ENCODE data around the gene NECAB2. TPM values are rescaled to one million over a fixed set of nuclear protein-coding genes. Genes with fewer than 3 reads are reported as not detected.

Gene NECAB2
- 1 to 10 TPM in 1 of 2 donors, not detected in 1; 2.8 TPM for total RNA-seq

DNA sequence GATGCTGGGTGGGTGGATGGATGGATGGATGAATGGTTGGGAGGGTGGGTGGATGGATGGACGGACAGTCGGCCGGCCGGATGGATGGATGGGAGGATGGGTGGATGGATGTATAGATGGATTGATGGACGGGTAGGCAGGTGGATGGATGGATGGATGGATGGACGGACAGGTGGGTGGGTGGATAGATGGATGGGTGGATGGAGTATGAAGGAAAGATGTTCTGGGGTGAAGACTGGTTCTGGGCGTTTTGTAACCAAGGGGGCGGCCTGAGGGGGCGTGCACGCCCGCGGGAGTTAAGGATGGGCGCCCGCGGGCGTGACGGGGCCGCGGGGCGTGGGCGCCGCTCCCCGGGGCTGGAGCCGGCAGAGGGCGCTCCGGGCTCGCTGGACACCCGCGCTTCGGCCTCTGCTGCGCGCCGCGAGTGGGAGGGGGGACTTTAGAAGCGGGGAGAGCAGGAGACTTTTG, at the start of gene NECAB2:
Gene NECAB2, plus strand, starts transcription at position 407 of the 468 bp plus-strand sequence. CDS start 405 bp downstream, outside the sequence.
- no peaks in the 10 kb centered on the region for H3K4me1 ChIP-seq (replicated peaks)
- no peak within 1 kb of the TSS for H3K27ac ChIP-seq
- WGBS = 11% methylated on average over 34 of the region's 35 CpGs
- H3K4me3 ChIP-seq = peak within 1 kb of the TSS; percentile 29 to 31
- no peaks in the 10 kb centered on the region for H3K36me3 ChIP-seq
- intact Hi-C loops (cut with DNase I) = loop anchor here (5.0 to 10.0 kb wide), 3 partner anchors 94 to 517 kb away; no protein-coding TSS in a partner anchor
- no peaks in the 10 kb centered on the region for H3K9me3 ChIP-seq
- TF ChIP-seq POLR2AphosphoS5 (IDR thresholded peaks at IDR 0.05) (no peak), POLR2A (IDR thresholded peaks at IDR 0.05) (no peak)
- TF ChIP-seq, protein P1, sequence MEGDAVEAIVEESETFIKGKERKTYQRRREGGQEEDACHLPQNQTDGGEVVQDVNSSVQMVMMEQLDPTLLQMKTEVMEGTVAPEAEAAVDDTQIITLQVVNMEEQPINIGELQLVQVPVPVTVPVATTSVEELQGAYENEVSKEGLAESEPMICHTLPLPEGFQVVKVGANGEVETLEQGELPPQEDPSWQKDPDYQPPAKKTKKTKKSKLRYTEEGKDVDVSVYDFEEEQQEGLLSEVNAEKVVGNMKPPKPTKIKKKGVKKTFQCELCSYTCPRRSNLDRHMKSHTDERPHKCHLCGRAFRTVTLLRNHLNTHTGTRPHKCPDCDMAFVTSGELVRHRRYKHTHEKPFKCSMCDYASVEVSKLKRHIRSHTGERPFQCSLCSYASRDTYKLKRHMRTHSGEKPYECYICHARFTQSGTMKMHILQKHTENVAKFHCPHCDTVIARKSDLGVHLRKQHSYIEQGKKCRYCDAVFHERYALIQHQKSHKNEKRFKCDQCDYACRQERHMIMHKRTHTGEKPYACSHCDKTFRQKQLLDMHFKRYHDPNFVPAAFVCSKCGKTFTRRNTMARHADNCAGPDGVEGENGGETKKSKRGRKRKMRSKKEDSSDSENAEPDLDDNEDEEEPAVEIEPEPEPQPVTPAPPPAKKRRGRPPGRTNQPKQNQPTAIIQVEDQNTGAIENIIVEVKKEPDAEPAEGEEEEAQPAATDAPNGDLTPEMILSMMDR (IDR thresholded peaks at IDR 0.05) = peak; percentile 24 to 67 (median 56)
- DNase-seq (ENCODE audit: low spot score) = no peak
- no peaks in the 10 kb centered on the region for H3K27me3 ChIP-seq (replicated peaks; ENCODE audit: insufficient read depth)

DNA sequence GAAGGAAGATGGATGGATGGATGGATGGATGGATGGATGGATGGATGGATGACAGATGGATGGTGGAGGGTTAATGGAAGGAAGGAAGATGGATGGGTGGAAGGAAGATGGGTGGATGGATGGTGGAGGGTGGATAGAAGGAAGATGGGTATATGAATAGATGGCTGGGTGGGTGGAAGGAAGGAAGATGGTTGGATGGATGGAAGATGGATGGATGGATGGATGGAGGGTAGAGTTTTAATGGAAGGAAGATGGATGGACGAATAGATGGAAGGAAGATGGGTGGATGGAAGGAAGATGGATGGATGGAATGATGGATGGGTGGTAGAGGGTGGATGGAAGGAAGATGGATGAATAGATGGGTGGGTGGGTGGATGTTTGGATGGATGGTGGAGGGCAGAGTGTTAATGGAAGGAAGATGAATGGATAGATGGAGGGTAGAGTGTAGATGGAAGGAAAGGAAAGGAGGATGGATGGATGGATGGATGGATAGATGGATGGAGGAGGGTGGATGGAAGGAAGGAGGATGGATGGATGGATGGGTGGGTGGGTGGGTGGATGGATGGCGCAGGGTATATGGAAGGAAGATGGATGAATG, 47.1 kb upstream of the NECAB2 start:
- no peaks in the 10 kb centered on the region for H3K27me3 ChIP-seq (replicated peaks; ENCODE audit: insufficient read depth)
- H3K27ac ChIP-seq = no peak overlapping the region
- no peaks in the 10 kb centered on the region for H3K4me1 ChIP-seq (replicated peaks)
- intact Hi-C loops (cut with DNase I) = no loop called here
- H3K9me3 ChIP-seq = no peaks in the 10 kb centered on the region
- no peak for DNase-seq (ENCODE audit: low spot score)
- 98% methylated on average over 2 of the region's 2 CpGs for WGBS
- peaks cover 0 to 11% of the 10 kb centered on the region in 2 donors for H3K36me3 ChIP-seq
- no peak overlapping the region for H3K4me3 ChIP-seq
- no peak for TF ChIP-seq POLR2A (IDR thresholded peaks at IDR 0.05)
- no peak for TF ChIP-seq POLR2AphosphoS5 (IDR thresholded peaks at IDR 0.05)
- TF ChIP-seq, protein P1 (IDR thresholded peaks at IDR 0.05) = no peak

DNA sequence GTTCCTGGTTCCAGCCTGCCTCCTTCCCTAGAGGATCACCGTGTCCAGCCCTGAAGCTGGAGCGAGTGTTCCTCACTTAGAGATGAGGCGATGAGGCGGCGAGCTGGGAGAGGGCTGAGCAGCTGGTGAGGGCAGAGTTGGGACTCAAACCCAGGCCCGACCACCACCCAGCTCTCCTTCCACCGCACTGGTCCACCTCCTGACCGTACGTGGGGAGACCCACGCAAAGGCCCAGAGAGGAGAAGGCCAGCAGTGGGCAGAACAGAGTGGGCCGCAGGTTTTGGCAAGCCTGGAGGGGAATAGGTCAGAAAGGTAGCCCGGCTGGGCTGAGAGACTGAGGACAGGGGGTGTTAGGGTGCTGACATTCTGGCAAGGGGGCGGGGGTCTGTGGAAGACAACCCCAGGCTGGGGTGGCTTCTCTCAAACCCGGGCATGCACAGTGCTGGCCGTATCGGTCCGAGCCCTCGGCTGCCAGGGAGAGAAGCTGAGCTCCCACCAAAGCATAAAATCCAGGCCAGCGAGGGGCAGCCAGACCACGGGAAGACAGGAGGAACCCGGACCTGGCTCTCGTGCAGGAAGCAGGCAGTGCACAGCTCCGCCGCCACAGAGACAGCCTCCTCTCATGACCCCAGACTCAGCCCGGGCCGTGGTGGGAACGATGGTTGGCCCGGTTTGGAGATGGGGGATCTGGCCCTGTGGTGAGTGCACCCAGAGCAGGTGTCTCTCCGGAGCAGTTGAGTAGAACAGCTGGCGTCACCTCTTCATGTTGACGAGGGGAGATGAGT, 44.3 kb upstream of the NECAB2 start:
- Histone ChIP-seq H3K4me1 (replicated peaks) (no peaks in the 10 kb centered on the region), H3K36me3 (peaks cover 0 to 3% of the 10 kb centered on the region in 2 donors), H3K27me3 (replicated peaks; ENCODE audit: insufficient read depth) (no peaks in the 10 kb centered on the region), H3K27ac (no peak overlapping the region), H3K9me3 (no peaks in the 10 kb centered on the region), H3K4me3 (no peak overlapping the region)
- DNase-seq (ENCODE audit: low spot score) = no peak
- intact Hi-C loops (cut with DNase I) = no loop called here
- TF ChIP-seq POLR2A (IDR thresholded peaks at IDR 0.05) (no peak), POLR2AphosphoS5 (IDR thresholded peaks at IDR 0.05) (no peak)
- TF ChIP-seq, protein P1 (IDR thresholded peaks at IDR 0.05) = no peak
- WGBS = 86% methylated on average over 31 of the region's 31 CpGs

DNA sequence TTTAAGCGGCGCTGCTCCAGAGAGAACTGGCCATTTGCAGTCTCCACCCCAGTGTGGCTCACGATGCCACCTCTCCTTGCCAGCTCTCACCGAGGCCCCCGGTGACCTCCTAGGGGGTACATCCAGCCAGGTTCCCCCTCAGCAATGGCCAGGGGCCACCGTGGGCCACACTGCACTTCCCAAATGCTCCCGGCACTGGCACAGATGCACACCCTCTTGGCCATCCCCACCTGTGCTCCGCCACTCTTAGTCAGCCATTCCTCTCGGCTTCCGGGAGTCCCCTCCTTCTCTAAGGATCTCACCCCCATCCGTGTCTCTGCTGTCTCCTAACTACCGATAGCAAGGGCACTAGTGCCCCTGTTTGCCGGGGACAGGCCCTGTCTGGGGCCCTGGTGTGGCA, 43.4 kb upstream of the NECAB2 start:
- Histone ChIP-seq H3K27ac (no peak overlapping the region), H3K27me3 (replicated peaks; ENCODE audit: insufficient read depth) (no peaks in the 10 kb centered on the region), H3K4me3 (no peak overlapping the region), H3K9me3 (no peaks in the 10 kb centered on the region), H3K4me1 (replicated peaks) (no peaks in the 10 kb centered on the region), H3K36me3 (no peaks in the 10 kb centered on the region)
- no peak for DNase-seq (ENCODE audit: low spot score)
- 79% methylated on average over 13 of the region's 13 CpGs for WGBS
- no peak for TF ChIP-seq POLR2AphosphoS5 (IDR thresholded peaks at IDR 0.05)
- TF ChIP-seq, protein P1 (IDR thresholded peaks at IDR 0.05) = no peak
- intact Hi-C loops (cut with DNase I) = no loop called here

Measured in prostate gland (tissue), 2 donors.